Pancreas (tissue), 10 donors: ENCODE data around the gene UBQLN4. TPM values are rescaled to one million over a fixed set of nuclear protein-coding genes. Genes with fewer than 3 reads are reported as not detected.

Experiments
- ATAC-seq, 4 donors: fragments of 200-7000 bp; cut with Tn5 transposase; one replicate each; pipeline versions ENCODE4 v1.8.0 to v1.9.1; 2020; ENCODE audit warnings: mild to moderate bottlenecking in 4 of 4, moderate library complexity in 4 of 4
- DNase-seq, 6 donors: peaks; one replicate each; pipeline ENCODE4 v3.0.0-alpha.2; 2020
- FAIRE-seq: peaks from 2 replicates; lab custom pipeline; 2012; peaks lifted over from hg19 to GRCh38; lab: Jason Lieb, UNC
- H3K27ac ChIP-seq, 4 donors: fragments of 200-600 bp; sonication (generic); 1 replicate in 3 of 4; 2 replicates in 1 of 4; pipeline versions ENCODE4 v1.5.0 to v1.8.0; 2020
- H3K27me3 ChIP-seq, 4 donors: fragments of 200-600 bp; one replicate each; pipeline ENCODE4 v1.8.0; 2021
- H3K36me3 ChIP-seq, 3 donors: fragments of 200-600 bp; sonication (generic) in 1 of 3; one replicate each; pipeline versions ENCODE4 v1.5.0 to v1.8.0; 2020 to 2021
- H3K4me1 ChIP-seq, 3 donors: fragments of 200-600 bp; one replicate each; pipeline ENCODE4 v1.8.0; 2021
- H3K4me3 ChIP-seq, 4 donors: fragments of 200-600 bp; sonication (generic) in 2 of 4; one replicate each; pipeline versions ENCODE4 v1.5.0 to v1.8.0; 2020 to 2021
- H3K9me3 ChIP-seq, 4 donors: fragments of 200-600 bp; one replicate each; pipeline ENCODE4 v1.8.0; 2021
- whole genome bisulfite sequencing, 2 donors: extraction: QIAGEN DNeasy Blood & Tissue Kit; methylation state at CpG; one replicate each; pipeline ENCODE4 v1.1.7; 2013; 5-methylcytosine and 5-hydroxymethylcytosine counted together
- intact Hi-C, 3 donors: fragments of 100-400 bp; cut with DNase I; formaldehyde crosslinking; loops; one replicate each; pipeline versions ENCODE4 v1.11.1 to v1.14.2; 2022
- polyA plus RNA-seq, 2 donors: library from polyadenylated mRNA; stranded (reverse); fragments of 200-250 nt; gene quantifications; one replicate each; pipeline ENCODE4 v1.2.3, GENCODE V29; 2013
- total RNA-seq, 6 donors: library from RNA; stranded (reverse); fragmentation: NEBNext Ultra II Directional in 4 of 6; extraction: Animal tissue kit (Norgen Biotek cat#: 25700) in 4 of 6; gene quantifications; one replicate each; pipeline versions ENCODE4 v1.2.1 to v1.2.4, GENCODE V29; 2021 to 2023
- TF ChIP-seq, protein P1 (sequence below), 4 donors: fragments of 200-600 bp; sonication (generic) in 3 of 4; IDR thresholded peaks; one replicate each; pipeline versions ENCODE4 v1.5.0 to v1.8.0; 2021; ENCODE audit warnings: antibody characterized with exemption in 4 of 4
- donor health status: healthy with polysubstance abuse.
- donor health status: DM: no; HTN: no; CAD: no; lungs with moderate emphysema.
- donor health status: DM: no; HTN: no; CAD: no.
- donor health status: control.
- donor health status: control.
- donor health status: Bipolar disorder and iron deficiency.
- donor health status: DM: yes; HTN: yes; CAD: no.
- donor health status: DM: no; HTN: no; CAD: no.
- donor health status: DM: no; HTN: no; CAD: no.
- donor health status: DM: yes; HTN: yes; CAD: no.

The UBQLN4 gene
- total and polyA plus RNA-seq, 8 donors = 14.1 to 28.2 (median 18.4) TPM

DNA sequence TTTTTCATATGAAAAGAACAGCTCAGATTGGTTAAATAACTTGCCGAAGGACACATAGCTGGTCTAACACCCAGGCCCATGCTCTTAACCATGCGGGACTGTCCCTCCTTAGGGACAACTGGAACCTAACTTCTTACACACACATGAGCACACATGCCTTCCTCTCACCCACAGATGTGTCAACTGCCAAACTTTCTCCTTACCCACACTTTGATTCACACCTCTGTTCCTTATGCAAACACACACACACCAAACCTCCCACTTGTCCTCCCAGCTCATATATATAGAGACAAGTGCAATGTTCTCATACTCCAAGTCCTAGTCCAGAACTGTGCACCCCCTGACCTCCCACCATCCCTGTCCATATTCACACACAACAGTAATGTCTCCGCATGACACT, 11.6 kb upstream of the UBQLN4 start:
- WGBS, 2 donors = 81 to 82% methylated on average over 3 of the region's 3 CpGs
- H3K4me3 ChIP-seq = no peak overlapping the region
- no peaks in the 10 kb centered on the region for H3K4me1 ChIP-seq
- ATAC-seq = no peak
- H3K36me3 ChIP-seq = peaks cover 0 to 10% (median 0%) of the 10 kb centered on the region in 3 donors
- intact Hi-C loops = no loop called here
- DNase-seq = no peak
- H3K27me3 ChIP-seq = no peaks in the 10 kb centered on the region
- FAIRE-seq = no peak
- H3K9me3 ChIP-seq = no peaks in the 10 kb centered on the region
- TF ChIP-seq, protein P1, sequence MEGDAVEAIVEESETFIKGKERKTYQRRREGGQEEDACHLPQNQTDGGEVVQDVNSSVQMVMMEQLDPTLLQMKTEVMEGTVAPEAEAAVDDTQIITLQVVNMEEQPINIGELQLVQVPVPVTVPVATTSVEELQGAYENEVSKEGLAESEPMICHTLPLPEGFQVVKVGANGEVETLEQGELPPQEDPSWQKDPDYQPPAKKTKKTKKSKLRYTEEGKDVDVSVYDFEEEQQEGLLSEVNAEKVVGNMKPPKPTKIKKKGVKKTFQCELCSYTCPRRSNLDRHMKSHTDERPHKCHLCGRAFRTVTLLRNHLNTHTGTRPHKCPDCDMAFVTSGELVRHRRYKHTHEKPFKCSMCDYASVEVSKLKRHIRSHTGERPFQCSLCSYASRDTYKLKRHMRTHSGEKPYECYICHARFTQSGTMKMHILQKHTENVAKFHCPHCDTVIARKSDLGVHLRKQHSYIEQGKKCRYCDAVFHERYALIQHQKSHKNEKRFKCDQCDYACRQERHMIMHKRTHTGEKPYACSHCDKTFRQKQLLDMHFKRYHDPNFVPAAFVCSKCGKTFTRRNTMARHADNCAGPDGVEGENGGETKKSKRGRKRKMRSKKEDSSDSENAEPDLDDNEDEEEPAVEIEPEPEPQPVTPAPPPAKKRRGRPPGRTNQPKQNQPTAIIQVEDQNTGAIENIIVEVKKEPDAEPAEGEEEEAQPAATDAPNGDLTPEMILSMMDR (IDR thresholded peaks at IDR 0.05) = no peak
- H3K27ac ChIP-seq = no peak overlapping the region

DNA sequence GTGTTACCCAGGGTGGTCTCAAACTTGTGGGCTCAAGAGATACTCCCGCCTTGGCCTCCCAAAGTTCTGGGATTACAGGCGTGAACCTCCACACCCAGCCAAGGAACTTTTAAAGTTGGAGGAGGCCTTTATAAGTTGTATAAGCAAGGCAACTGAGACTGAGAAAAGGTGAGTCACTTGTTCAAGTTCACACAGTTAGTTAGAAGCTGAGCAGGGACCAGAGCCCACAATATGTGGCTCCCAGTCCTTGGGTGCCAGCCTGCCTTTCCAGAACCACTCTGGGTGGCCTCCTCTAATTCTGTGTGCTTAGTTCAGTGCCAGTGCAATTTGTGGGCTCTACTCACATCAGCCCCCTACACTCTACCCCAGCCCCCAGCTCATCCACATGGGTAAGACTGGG, 11.0 kb upstream of the UBQLN4 start:
- intact Hi-C loops = no loop called here
- FAIRE-seq = no peak
- WGBS, 2 donors = 90 to 100% methylated on average over 2 of the region's 2 CpGs

DNA sequence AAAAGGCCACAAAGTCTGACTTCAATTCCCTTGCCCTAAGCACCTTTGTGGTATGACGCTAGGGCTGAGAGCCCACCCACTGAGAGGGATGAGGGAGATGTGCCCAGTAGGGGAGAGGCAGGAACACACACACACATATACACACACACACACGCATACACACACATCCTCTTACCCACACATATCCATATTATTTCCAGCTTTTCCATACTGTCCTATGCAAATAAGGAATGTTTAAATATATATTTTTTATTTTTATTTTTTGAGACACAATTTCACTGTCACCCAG, 10.3 kb upstream of the UBQLN4 start:
- H3K9me3 ChIP-seq = no peaks in the 10 kb centered on the region
- ATAC-seq (no peak), DNase-seq (no peak), FAIRE-seq (no peak)
- no peaks in the 10 kb centered on the region for H3K27me3 ChIP-seq
- no peaks in the 10 kb centered on the region for H3K4me1 ChIP-seq
- WGBS, 2 donors = 64 to 70% methylated on average over 2 of the region's 2 CpGs
- no peak overlapping the region for H3K27ac ChIP-seq
- H3K4me3 ChIP-seq = no peak overlapping the region
- TF ChIP-seq, protein P1 (IDR thresholded peaks at IDR 0.05) = no peak
- intact Hi-C loops = no loop called here
- no peaks in the 10 kb centered on the region for H3K36me3 ChIP-seq

More for the DNA sequence above, 11.0 kb upstream of the UBQLN4 start:
- no peaks in the 10 kb centered on the region for H3K4me1 ChIP-seq
- ATAC-seq (no peak), DNase-seq (no peak)
- H3K36me3 ChIP-seq = peaks cover 0 to 4% (median 0%) of the 10 kb centered on the region in 3 donors
- H3K27me3 ChIP-seq = no peaks in the 10 kb centered on the region
- H3K9me3 ChIP-seq = no peaks in the 10 kb centered on the region
- TF ChIP-seq, protein P1 (IDR thresholded peaks at IDR 0.05) = no peak
- H3K27ac ChIP-seq = no peak overlapping the region
- H3K4me3 ChIP-seq = no peak overlapping the region

DNA sequence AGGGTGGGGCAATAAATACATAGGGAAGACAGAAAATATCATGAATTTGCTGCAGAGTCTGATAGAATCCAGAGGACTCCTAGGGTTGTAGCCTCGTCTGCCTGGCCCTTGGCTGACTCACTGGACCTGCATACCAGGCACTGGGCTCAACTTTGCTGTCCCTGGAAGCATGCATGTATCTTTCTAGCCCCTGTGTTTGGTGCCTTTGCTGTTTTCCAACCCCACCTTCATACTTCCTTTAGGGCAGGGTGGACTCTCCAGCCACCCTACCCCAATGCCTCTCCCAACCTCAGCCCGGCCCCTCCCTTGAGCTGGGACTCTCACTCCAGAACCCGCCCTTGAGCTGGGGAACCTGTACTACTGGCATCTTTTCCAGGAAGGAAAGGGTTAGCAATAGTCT, 8.6 kb upstream of the UBQLN4 start:
- Histone ChIP-seq H3K4me3 (peak overlapping the region in 2 of 4 donors; percentile 50 to 53), H3K9me3 (no peaks in the 10 kb centered on the region), H3K4me1 (no peaks in the 10 kb centered on the region), H3K27me3 (no peaks in the 10 kb centered on the region), H3K27ac (peak overlapping the region in 1 of 4 donors; percentile 76), H3K36me3 (no peaks in the 10 kb centered on the region)
- DNase-seq = no peak
- TF ChIP-seq, protein P1 (IDR thresholded peaks at IDR 0.05) = no peak
- 69 to 70% methylated on average over 3 of the region's 3 CpGs for WGBS, 2 donors
- FAIRE-seq = no peak
- ATAC-seq = no peak
- intact Hi-C loops = no loop called here

DNA sequence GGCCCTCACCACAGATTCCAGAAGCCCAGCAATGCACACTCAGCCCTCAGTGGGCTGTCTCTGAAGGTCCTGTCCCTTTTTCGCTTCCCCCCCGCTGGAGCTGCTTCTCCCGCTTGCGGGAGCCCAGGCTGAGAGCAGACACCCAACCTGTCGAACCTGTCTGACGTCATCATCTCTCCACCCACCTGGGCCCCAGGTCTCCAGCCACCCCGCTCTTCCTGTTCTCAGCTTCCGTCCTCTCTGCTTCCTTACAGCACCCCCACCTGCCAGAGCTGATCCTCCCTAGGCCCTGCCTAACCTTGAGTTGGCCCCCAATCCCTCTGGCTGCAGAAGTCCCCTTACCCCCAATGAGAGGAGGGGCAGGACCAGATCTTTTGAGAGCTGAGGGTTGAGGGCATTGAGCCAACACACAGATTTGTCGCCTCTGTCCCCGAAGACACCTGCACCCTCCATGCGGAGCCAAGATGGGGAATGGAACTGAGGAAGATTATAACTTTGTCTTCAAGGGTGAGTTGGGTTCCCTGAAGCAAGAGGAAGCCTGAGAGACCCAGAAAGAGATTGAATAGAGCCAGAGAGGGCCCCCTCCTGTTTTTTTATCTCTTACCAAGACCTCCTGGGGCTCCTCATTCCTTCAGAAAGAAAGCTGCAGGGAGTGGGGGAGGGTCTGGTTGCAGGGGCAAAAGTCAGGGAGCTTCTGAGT, 7.5 kb upstream of the UBQLN4 start, which contains the start of gene RAB25:
TSS of gene RAB25 (plus strand) at position 224 of the 700 bp plus-strand sequence. CDS start at position 465, 241 bp downstream.
- ATAC-seq (peak; percentile 95 to 98 (median 98)), DNase-seq (peak; percentile 75 to 91 (median 88)), FAIRE-seq (no peak)
- Histone ChIP-seq H3K36me3 (no peaks in the 10 kb centered on the region), H3K27ac (peak within 1 kb of the TSS; percentile 53 to 76 (median 67)), H3K27me3 (no peaks in the 10 kb centered on the region), H3K4me3 (peak within 1 kb of the TSS; percentile 26 to 53 (median 40)), H3K9me3 (no peaks in the 10 kb centered on the region), H3K4me1 (peaks cover 0 to 6% (median under 1%) of the 10 kb centered on the region in 3 donors)
- TF ChIP-seq, protein P1 (IDR thresholded peaks at IDR 0.05) = no peak
- WGBS, 2 donors = 9 to 14% methylated on average over 11 of the region's 11 CpGs
- intact Hi-C loops = no loop called here
